ENCODE results near the gene ZSCAN2. TPM values are rescaled to one million over a fixed set of nuclear protein-coding genes. Genes with fewer than 3 reads are reported as not detected.

The ZSCAN2 gene
- total RNA-seq, 4 donors from 2014 or later = 2.5 to 8.6 (median 5.3) TPM

DNA sequence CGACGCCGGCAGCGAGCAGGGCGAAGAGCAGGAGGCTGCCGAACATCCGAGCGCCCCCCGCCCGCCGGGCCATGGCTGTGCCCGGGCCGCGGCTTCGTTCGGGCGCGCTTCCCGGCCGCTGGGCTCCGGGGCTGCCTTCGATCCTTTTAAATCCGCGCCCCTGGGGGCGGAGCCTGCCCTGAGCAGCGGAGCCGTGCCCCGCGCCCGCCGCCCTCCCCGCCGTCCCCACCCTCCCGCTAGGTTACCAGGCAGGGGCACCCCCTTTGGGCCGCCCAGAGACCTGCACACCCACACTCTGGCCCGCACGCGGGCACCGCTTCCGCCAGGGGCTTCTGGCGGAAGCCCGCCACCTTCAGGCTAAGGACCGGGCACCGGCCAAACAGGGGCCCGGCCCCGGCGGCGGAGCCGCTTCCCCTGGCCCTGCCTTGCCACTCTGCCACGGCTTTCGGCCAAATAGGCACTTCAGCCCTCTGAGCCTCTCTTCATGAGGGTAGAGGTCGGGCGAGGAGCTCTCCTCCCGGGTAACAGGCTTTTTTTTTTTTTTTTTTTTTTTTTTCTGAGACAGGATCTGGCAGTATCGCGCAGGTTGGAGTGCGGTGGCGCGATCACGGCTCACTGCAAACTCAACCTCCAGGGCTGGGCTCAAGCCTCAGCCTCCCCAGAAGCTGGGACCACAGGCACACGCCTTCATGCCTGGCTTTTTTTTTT is 57.4 kb downstream of the ZSCAN2 start, which contains the start of gene NMB:
NMB (minus strand) TSS at position 120 of the 708 bp plus-strand sequence; CDS start at position 73, 47 bp downstream.
- Histone ChIP-seq H3K36me3 (no peaks in the 10 kb centered on the region), H3K27ac (peak within 1 kb of the TSS; percentile 76), H3K4me3 (peak within 1 kb of the TSS; percentile 74), H3K27me3 (no peaks in the 10 kb centered on the region), H3K9me3 (no peaks in the 10 kb centered on the region), H3K4me1 (peaks cover 37% of the 10 kb centered on the region)
- WGBS = 0% methylated on average over 13 of the region's 61 CpGs
- DNase-seq (ENCODE audit: low spot score in 2 of 2) = peak; percentile 85 to 88
- no peak for TF ChIP-seq EP300 (IDR thresholded peaks at IDR 0.05)
- TF ChIP-seq, protein P1, sequence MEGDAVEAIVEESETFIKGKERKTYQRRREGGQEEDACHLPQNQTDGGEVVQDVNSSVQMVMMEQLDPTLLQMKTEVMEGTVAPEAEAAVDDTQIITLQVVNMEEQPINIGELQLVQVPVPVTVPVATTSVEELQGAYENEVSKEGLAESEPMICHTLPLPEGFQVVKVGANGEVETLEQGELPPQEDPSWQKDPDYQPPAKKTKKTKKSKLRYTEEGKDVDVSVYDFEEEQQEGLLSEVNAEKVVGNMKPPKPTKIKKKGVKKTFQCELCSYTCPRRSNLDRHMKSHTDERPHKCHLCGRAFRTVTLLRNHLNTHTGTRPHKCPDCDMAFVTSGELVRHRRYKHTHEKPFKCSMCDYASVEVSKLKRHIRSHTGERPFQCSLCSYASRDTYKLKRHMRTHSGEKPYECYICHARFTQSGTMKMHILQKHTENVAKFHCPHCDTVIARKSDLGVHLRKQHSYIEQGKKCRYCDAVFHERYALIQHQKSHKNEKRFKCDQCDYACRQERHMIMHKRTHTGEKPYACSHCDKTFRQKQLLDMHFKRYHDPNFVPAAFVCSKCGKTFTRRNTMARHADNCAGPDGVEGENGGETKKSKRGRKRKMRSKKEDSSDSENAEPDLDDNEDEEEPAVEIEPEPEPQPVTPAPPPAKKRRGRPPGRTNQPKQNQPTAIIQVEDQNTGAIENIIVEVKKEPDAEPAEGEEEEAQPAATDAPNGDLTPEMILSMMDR (IDR thresholded peaks at IDR 0.05) = peak; percentile 36 to 74

DNA sequence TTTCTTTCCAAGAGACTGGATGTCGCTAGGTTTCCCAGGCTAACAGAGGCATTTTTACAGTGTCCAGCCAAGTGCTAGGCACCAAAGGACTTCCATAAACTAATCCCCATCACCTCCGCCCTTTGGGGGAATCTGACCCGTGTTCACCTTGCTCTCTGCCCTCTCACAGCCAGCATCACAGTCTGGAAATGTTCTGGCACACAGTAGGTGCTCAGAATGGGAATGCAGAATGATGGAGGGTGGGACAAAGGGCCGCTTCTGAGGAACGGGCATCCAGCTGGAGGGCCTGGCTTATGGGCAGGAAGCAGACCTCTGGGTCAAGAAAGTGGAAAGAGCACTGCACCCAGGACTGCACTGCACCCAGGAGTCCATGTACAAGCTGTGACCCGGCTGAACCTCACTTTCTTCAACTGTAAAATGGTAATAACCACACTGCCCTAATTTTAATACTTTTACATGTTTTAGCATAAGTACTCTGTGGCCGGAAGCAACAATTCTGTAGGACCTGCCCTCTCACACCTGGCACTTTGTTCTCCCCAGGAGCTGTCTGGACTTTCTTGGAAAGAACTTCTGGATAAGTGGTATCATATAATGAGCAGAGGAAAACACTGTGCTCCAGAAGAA is 58.1 kb downstream of the ZSCAN2 start:
- WGBS = 37% methylated on average over 6 of the region's 7 CpGs
- H3K27ac ChIP-seq = peak overlapping the region; percentile 76
- peaks cover 32% of the 10 kb centered on the region for H3K4me1 ChIP-seq
- H3K27me3 ChIP-seq = no peaks in the 10 kb centered on the region
- TF ChIP-seq EP300 (IDR thresholded peaks at IDR 0.05) (no peak), POLR2AphosphoS5 (IDR thresholded peaks at IDR 0.05) (no peak), POLR2A (IDR thresholded peaks at IDR 0.05) (no peak)
- TF ChIP-seq, protein P1 (IDR thresholded peaks at IDR 0.05) = no peak
- no peaks in the 10 kb centered on the region for H3K36me3 ChIP-seq
- peak overlapping the region; percentile 74 for H3K4me3 ChIP-seq
- DNase-seq (ENCODE audit: low spot score in 2 of 2) = no peak
- no peaks in the 10 kb centered on the region for H3K9me3 ChIP-seq

DNA sequence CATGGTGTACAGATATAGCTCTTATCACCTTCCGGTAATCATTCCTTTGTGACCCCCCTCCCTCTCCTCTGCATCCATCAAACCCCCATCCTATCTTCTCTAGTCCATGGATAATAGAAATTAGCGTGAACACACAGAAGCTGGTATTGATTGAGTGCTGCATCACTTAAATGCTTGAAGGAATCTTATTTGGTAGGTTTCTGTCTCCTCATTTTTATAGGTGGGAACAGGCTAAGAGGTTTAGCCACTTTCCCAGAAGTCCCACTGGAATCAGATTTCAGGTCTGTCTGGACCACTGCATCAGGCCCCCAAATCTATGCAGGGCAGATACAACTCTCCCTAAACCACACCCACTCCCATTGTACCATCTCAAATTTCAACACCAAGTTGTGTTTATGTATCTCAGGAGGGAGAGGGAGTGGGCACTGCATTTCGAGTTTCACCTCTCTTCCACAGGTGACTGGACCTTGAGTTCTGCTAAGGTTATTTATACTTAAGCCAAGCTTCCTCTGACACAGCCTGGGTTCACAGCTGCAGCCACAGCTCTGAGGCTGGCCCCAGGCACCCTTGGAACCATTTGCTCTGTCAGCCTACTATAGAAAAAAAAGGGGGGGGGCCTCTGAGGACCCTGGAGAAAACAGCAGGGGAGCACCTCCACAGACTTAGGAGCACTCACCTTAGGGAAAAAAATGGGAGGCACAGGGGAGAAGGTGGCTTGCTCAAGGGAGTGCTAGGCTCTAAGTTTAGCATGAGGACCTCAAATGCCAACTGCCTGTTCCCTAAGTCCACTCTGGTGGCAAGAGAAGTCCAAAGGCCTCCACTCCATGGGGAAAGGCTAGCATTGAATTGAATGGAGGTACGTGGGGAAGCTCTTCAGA is 59.3 kb downstream of the ZSCAN2 start:
- H3K27ac ChIP-seq = no peak overlapping the region
- H3K9me3 ChIP-seq = no peaks in the 10 kb centered on the region
- WGBS = 80% methylated on average over 4 of the region's 4 CpGs

DNA sequence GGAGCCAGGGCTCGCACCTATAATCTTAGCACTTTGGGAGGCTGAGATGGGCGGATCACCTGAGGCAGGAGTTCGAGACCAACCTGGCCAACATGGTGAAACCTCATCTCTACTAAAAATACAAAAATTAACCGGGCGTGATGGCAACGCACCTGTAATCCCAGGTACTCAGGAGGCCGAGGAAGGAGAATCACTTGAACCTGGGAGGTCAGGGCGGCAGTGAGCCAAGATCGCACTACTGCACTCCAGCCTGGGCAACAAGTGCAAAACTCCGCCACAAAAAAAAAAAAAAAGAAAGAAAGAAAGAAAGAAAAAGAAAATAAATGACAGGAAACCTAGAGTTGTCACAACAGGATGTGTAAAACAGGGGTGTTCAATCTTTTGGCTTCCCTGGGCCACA is 60.2 kb downstream of the ZSCAN2 start:
- H3K9me3 ChIP-seq = no peaks in the 10 kb centered on the region
- WGBS = 96% methylated on average over 10 of the region's 10 CpGs
- H3K27ac ChIP-seq = no peak overlapping the region
- H3K4me3 ChIP-seq = no peak overlapping the region
- DNase-seq (ENCODE audit: low spot score in 2 of 2) = no peak
- no peaks in the 10 kb centered on the region for H3K27me3 ChIP-seq
- TF ChIP-seq POLR2A (IDR thresholded peaks at IDR 0.05) = no peak
- TF ChIP-seq, protein P1 (IDR thresholded peaks at IDR 0.05) = no peak
- peaks cover 21% of the 10 kb centered on the region for H3K4me1 ChIP-seq
- H3K36me3 ChIP-seq = peaks cover 14% of the 10 kb centered on the region

More for the DNA sequence above, 59.3 kb downstream of the ZSCAN2 start:
- no peak overlapping the region for H3K4me3 ChIP-seq
- H3K4me1 ChIP-seq = peaks cover 26% of the 10 kb centered on the region
- peaks cover 5% of the 10 kb centered on the region for H3K36me3 ChIP-seq
- H3K27me3 ChIP-seq = no peaks in the 10 kb centered on the region
- TF ChIP-seq EP300 (IDR thresholded peaks at IDR 0.05) (no peak), POLR2AphosphoS5 (IDR thresholded peaks at IDR 0.05) (no peak), POLR2A (IDR thresholded peaks at IDR 0.05) (no peak)
- TF ChIP-seq, protein P1 (IDR thresholded peaks at IDR 0.05) = no peak
- DNase-seq (ENCODE audit: low spot score in 2 of 2) = no peak

GRCh38 chr15:84666373-84666772 is 65.6 kb downstream of the ZSCAN2 start:
- Histone ChIP-seq H3K4me1 (peaks cover 6% of the 10 kb centered on the region), H3K36me3 (peaks cover 49% of the 10 kb centered on the region), H3K4me3 (no peak overlapping the region), H3K9me3 (no peaks in the 10 kb centered on the region), H3K27me3 (no peaks in the 10 kb centered on the region), H3K27ac (no peak overlapping the region)
- 81% methylated on average over 2 of the region's 2 CpGs for WGBS
- TF ChIP-seq POLR2A (IDR thresholded peaks at IDR 0.05) = no peak
- TF ChIP-seq POLR2AphosphoS5 (IDR thresholded peaks at IDR 0.05) = no peak
- no peak for TF ChIP-seq EP300 (IDR thresholded peaks at IDR 0.05)
- TF ChIP-seq, protein P1 (IDR thresholded peaks at IDR 0.05) = no peak
- DNase-seq (ENCODE audit: low spot score in 2 of 2) = no peak

Measured in suprapubic skin (tissue), 4 donors.